NCI-H2029 treated with DMSO at 0.1 percent for 48 hours (cell line): ENCODE measurements around the gene SLC34A3.
"Not testable (repeated sequence)": the region's sequence is repeated elsewhere in the genome, so short reads cannot be mapped to it uniquely, and the experiment has no call there.

ENCODE experiments used
- DNase-seq: peaks from one replicate; lab custom pipeline; 2025; lab: John Stamatoyannopoulos, UW

Gene SLC34A3

DNA sequence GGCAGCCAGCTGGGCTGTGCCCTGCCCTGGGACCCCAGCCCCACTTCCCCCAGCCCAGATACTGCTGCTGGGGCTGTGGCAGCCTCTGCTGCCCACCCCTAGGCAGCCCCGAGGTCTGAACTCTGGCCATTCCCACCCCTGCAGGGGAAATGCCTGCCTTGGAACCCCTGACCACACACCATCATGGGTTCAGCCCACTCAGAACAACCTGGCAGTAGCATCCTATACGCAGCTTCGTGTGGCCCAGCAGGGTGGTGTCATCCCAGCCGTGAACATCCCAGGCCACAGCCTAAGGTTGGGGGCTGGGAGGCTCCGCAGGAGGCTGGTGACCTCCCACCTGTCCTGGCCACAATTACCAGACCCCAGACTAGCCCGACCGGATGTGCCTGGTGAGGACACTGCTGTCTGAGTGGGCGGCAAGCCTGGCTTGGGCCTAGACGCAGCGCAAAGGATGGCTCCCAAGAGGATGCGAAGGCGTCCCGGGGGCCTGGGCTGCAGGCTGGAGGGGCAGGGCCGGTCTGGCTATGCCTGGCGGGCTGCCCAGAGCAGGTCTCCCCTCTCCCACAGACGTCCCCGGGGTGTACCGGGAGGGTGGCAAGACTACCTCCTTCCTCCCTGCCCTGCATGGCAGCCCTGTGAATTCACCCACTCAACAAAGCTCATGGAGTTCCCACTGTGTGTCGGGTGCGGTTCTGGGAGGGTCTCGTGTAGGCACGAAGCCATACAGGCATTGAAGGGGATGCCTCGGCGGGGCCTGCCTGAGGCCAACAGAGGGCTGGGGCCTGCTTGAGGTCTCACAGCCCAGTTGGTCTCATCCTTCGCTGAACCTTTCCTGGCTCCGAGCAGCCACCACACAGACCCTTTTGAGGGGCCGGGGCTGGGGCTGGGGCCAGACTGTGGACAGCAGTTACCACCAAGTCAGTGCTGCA lies 1.5 kb upstream of the SLC34A3 start:
- DNase-seq, result no peak

GRCh38 chr9:137229903-137230704 lies 597 bp upstream of the SLC34A3 start:
- no peak for DNase-seq

DNA sequence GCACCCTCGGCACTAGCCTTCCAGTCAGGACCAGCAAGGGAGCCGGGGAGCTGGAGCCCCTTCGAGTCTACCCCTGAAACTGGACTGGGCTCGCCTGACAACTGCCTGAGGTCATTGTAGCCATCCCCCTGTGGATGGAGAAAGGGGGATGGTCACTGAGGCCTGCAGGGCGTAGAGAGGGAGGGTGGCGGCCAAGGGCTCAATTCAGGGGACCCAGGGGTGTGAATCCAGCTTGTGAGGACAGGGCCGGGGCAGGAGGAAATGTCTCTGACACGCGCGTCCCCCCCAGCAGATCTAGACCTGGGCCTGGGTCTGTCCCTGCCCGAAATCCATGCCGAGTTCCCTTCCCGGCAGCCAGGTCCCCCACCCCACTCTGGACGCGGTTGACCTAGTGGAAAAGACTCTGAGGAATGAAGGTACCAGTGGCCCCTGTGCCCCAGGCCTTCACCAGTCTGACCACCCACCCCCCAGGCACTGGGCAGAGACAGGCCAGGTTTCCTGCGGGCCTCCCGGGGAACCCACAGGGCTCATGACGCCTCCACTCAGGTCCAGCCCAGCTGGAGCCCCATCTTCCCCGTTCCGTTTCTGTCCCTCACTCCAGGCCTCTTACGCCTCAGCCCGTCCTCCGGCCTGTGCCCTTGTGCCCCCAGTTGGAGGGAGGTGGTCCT lies 805 bp downstream of the SLC34A3 start:
- no peak for DNase-seq

- no peak for DNase-seq
Observed at GRCh38 chr9:137232101-137232500, 1.4 kb downstream of the SLC34A3 start.

DNA sequence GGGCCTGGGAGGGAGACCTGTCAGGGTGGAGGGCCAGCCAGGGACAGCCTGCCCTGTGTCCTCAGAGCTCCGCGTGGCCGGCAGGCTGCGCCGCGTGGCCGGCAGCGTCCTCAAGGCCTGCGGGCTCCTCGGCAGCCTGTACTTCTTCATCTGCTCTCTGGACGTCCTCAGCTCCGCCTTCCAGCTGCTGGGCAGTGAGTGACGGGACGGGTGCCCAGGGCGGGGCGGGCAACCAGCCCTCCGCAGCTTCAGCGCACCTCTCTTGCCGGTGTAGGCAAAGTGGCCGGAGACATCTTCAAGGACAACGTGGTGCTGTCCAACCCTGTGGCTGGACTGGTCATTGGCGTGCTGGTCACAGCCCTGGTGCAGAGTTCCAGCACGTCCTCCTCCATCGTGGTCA lies 1.8 kb downstream of the SLC34A3 start:
- DNase-seq, result no peak

- DNase-seq, result no peak
Observed at GRCh38 chr9:137233143-137233980, 2.7 kb downstream of the SLC34A3 start.

- no peak for DNase-seq
Observed at GRCh38 chr9:137234055-137234697, 3.5 kb downstream of the SLC34A3 start.

- DNase-seq, result no peak
Observed at GRCh38 chr9:137234758-137235423, 4.2 kb downstream of the SLC34A3 start.

DNA sequence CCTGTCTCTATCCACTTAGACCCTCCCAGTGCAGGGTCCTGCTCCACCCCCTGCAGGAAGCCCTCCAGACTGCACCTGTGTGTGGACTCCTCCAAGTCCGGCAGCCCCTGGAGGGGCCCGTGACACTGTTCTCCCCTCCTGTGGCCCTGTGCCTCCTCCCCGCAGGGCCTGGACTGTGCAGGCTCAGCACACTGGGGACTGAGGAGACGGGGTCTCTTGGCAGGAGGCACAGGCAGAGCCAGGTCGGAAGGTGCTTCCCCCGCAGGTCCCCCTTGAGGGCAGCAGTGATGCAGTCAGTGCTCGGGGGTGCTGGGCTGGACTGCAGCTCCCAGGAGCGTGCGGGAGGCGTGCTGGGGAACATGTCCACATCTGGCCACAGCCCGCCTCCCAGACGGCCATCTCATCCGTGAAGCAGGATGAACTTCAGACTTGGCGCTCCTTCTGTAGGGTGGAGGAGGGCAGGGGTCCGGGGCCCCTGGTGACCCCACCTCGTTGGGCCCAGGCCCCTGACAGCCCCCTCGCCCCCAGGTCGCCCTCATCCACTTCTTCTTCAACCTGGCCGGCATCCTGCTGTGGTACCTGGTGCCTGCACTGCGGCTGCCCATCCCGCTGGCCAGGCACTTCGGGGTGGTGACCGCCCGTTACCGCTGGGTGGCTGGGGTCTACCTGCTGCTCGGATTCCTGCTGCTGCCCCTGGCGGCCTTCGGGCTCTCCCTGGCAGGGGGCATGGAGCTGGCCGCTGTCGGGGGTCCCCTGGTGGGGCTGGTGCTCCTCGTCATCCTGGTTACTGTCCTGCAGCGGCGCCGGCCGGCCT lies 4.9 kb downstream of the SLC34A3 start:
- DNase-seq, result no peak

- DNase-seq, result peak; percentile 52
Observed at GRCh38 chr9:137236238-137236935, 5.7 kb downstream of the SLC34A3 start.

DNA sequence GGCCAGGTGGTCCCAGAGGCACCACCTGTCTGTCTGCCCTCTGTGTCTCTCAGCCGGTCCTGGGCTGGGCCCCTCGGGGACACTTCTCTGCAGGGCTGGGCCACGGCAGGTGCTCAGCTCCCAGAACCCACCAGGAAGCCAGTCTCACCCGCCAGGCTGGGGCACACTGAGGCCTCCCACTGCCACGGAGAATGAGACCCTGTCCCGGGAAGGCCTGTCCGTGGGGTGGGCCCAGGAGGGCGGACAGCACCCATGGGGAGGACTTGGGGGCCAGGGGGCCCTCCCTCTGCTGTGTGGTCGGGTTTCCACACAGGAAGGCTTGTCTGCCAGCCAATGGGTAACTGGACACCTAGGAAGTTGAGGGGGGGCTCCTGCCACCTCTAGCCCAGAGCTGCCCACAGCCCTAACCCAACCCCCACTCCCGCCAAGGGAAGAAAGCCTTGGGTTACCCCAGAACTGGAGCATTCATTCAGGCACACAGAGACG lies 6.3 kb downstream of the SLC34A3 start:
- DNase-seq, result peak; percentile 26

- DNase-seq, result peak; percentile 38
Observed at GRCh38 chr9:137237759-137238726, 7.3 kb downstream of the SLC34A3 start.

DNA sequence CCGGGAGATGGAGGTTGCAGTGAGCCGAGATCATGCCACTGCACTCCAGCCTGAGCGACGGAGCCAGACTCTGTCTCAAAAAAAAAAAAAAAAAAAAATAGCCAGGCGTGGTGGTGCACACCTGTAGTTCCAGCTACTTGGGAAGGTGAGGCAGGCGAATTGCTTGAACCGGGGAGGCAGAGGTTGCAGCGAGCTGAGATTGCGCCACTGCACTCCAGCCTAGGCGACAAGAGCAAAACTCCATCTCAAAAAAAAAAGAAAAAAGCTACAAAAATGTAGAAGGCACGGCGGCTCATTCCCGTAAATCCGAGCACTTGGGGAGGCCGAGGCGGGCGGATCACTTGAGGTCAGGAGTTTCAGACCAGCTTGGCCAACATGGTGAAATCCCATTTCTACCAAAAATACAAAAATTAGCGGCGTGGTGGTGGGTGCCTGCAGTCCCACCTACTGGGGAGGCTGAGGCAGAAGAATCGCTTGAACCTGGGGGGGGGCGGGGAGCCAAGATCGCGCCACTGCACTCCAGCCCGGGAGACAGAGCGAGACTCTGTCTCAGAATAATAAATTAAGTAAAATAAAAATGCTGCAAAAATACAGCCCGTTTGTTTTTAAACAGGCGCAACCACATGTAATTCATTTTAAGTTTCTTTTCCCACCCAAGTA lies 9.0 kb downstream of the SLC34A3 start:
- not testable (repeated sequence) for DNase-seq

DNA sequence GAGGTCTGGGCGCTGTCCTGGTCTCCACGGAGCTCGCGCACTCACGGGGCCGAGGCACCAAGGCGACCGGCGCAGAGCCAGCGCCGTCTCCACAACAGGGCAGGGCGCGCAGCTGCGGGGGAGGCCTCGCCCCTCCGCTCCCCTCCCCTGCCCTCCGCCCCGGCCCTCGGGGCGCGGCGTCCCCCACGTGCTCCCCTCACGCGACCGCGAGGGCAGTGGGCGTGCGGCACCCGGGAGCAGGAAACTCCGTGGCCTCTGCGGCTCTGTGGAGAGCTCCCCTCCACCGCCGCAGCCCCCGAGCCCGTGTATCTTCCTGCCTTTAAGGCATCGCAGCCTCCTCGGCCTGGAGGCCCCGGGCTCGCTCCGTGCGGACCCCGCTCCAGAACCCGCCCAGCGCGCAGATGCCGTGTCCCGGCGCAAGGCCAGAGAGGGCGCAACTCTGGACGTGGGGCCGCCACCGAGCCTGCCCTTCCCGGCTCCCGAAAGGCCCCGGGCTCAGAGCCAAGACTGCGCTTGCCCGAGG lies 9.7 kb downstream of the SLC34A3 start:
- no peak for DNase-seq

DNA sequence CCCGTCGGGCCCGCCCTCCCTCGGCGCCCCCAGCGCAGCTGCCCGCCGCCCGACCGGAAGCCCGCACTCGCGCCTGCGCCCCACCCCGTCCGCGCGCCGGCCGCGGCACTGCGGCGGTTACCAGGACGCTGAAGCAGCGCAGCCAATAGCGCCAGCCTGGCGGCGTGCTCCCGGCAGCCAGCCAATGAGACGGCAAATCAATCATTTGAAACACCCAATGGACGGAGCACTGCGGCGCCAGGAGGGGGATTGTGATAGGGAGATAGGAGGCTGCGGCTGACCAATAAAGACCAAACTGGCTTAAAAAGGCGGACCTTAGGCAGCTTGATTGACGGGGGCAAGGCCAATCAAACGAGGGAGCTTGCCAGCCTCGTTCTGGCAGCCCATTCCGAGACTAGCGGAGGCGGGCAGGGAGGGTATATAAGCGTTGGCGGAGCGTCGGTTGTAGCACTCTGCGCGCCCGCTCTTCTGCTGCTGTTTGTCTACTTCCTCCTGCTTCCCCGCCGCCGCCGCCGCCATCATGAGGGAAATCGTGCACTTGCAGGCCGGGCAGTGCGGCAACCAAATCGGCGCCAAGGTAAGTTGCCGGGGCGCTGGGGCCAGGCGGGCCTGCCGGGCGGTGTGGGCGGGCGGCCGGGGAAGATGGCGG lies 10.3 kb downstream of the SLC34A3 start, which contains the start of gene TUBB4B:
TSS of gene TUBB4B (plus strand) at position 447 of the 649 bp plus-strand sequence. CDS start at position 521, 74 bp downstream.
- DNase-seq, result peak; percentile 98
